ENCODE measurements around the gene CTRB1. TPM values are rescaled to one million over a fixed set of nuclear protein-coding genes. Genes with fewer than 3 reads are reported as not detected.

Gene CTRB1
- total and polyA plus RNA-seq, 2 of the 8 experiments (the other 6 are each of a cell fraction or from before 2014, with no cell fraction given), result not detected

GRCh38 chr16:75241955-75242354, 23.2 kb downstream of the CTRB1 start:
- TF ChIP-seq USF2 (IDR thresholded peaks at IDR 0.05; ENCODE audit: low read length), result no peak
- TF ChIP-seq SUZ12 (IDR thresholded peaks at IDR 0.05; ENCODE audit: low read length), result no peak
- no peak for TF ChIP-seq POU5F1 (IDR thresholded peaks at IDR 0.05; ENCODE audit: low read depth, low read length)
- TF ChIP-seq SRF (IDR thresholded peaks at IDR 0.05; ENCODE audit: low read depth, low read length), result no peak
- TF ChIP-seq EP300 (IDR thresholded peaks at IDR 0.05; ENCODE audit: borderline replicate concordance in 1 of 2, low read depth in 2 of 2, low read length in 2 of 2), result no peak
- TF ChIP-seq SIRT6 (IDR thresholded peaks at IDR 0.05; ENCODE audit: low read length), result no peak
- TF ChIP-seq BACH1 (IDR thresholded peaks at IDR 0.05; ENCODE audit: low read length), result no peak
- TF ChIP-seq POLR2A (IDR thresholded peaks at IDR 0.05; ENCODE audit: control extremely low read depth in 1 of 2, low read depth in 2 of 2, low read length in 2 of 2), result no peak
- TF ChIP-seq JUN (IDR thresholded peaks at IDR 0.05; ENCODE audit: low read depth, low read length), result no peak
- no peak for TF ChIP-seq POLR2AphosphoS5 (IDR thresholded peaks at IDR 0.05; ENCODE audit: low read depth, low read length)
- TF ChIP-seq CBX5 (IDR thresholded peaks at IDR 0.05; ENCODE audit: low read depth, low read length), result no peak
- TF ChIP-seq CEBPB (IDR thresholded peaks at IDR 0.05; ENCODE audit: low read depth, low read length), result no peak
- TF ChIP-seq GTF2F1 (IDR thresholded peaks at IDR 0.05; ENCODE audit: borderline replicate concordance, low read depth, low read length), result no peak
- H3K4ac ChIP-seq (replicated peaks; ENCODE audit: insufficient read length, low read depth, low read length), result no peak overlapping the region
- H3K27me3 ChIP-seq (replicated peaks in 1 of 4; ENCODE audit: control insufficient read depth in 3 of 4, extremely low read depth in 1 of 4, insufficient read depth in 3 of 4, low read length in 3 of 4), result no peaks in the 10 kb centered on the region
- no peak overlapping the region for H3K27ac ChIP-seq (ENCODE audit: low read depth, low read length)
- no peak for FAIRE-seq
- H3K23me2 ChIP-seq (ENCODE audit: low read depth, low read length), result no peaks in the 10 kb centered on the region
- H4K5ac ChIP-seq (ENCODE audit: insufficient read length, low read depth, low read length), result no peak overlapping the region
- H2BK15ac ChIP-seq (ENCODE audit: low read length), result no peak overlapping the region
- no peak overlapping the region for H2BK5ac ChIP-seq (ENCODE audit: low read depth, low read length)
- H2BK120ac ChIP-seq (replicated peaks; ENCODE audit: low read depth, low read length), result no peak overlapping the region
- H3K4me2 ChIP-seq (ENCODE audit: insufficient read depth in 1 of 2, low read depth in 2 of 2, low read length in 2 of 2), result no peak overlapping the region
- H3K18ac ChIP-seq (ENCODE audit: extremely low read depth, low read length), result no peak overlapping the region
- H2BK12ac ChIP-seq (ENCODE audit: low read depth, low read length), result no peak overlapping the region
- H4K91ac ChIP-seq (replicated peaks; ENCODE audit: insufficient read length, low read length), result no peak overlapping the region
- WGBS, 2 experiments (ENCODE audit: extremely low coverage in 1 of 2, insufficient coverage in 1 of 2, insufficient read length in 1 of 2, insufficient replicate concordance in 2 of 2, low coverage in 1 of 2, low lambda C conversion rate in 2 of 2, missing lambda C conversion rate in 1 of 2), result 92% methylated on average over 13 of the region's 13 CpGs; no CpG with 5 or more reads in 1 of the 2 experiments
- H3K9ac ChIP-seq (replicated peaks in 1 of 4; ENCODE audit: extremely low read depth in 1 of 4, low read depth in 3 of 4, low read length in 3 of 4), result no peak overlapping the region
- H3K14ac ChIP-seq (ENCODE audit: insufficient read length), result no peak overlapping the region
- H3K4me3 ChIP-seq (ENCODE audit: extremely low read depth in 1 of 4, insufficient read depth in 2 of 4, low read depth in 3 of 4, low read length in 4 of 4), result no peak overlapping the region
- CTCF ChIA-PET (ENCODE audit: partially characterized antibody), result interaction anchor here (15.7 kb wide), 1 partner anchor 6 kb away, joined by 236 read pairs; no protein-coding TSS in a partner anchor
- no peak for DNase-seq (ENCODE audit: low read depth in 1 of 2, low spot score in 2 of 2)
- H4K20me1 ChIP-seq (replicated peaks in 1 of 2; ENCODE audit: control insufficient read depth in 1 of 2, insufficient read depth in 2 of 2, low read length in 2 of 2), result peaks cover 37 to 47% of the 10 kb centered on the region in 2 experiments
- H3K79me1 ChIP-seq (ENCODE audit: low read depth, low read length), result peaks cover 20% of the 10 kb centered on the region
- POLR2A ChIA-PET (ENCODE audit: partially characterized antibody), result interaction anchor here (16.2 to 22.7 kb wide), 2 partner anchors 7 to 8 kb away, joined by 375 read pairs; partner anchors contain the start of gene BCAR1
- H2AK5ac ChIP-seq (ENCODE audit: low read depth, low read length), result no peak overlapping the region
- peaks cover 0 to 32% (median 10%) of the 10 kb centered on the region in 4 experiments; a peak in 6 of 8 replicates for H3K36me3 ChIP-seq (ENCODE audit: control insufficient read depth in 2 of 4, insufficient read depth in 4 of 4, low read length in 3 of 4)
- no peak overlapping the region for H3K23ac ChIP-seq (ENCODE audit: insufficient read length)
- no peak overlapping the region for H2AFZ ChIP-seq (ENCODE audit: low read length)
- H4K8ac ChIP-seq (ENCODE audit: extremely low read depth, insufficient read depth, low read length), result no peak overlapping the region
- peaks cover 0 to 80% of the 10 kb centered on the region in 2 experiments; a peak in 3 of 4 replicates for H3K79me2 ChIP-seq (ENCODE audit: control insufficient read depth in 1 of 2, insufficient read depth in 2 of 2, low read length in 2 of 2)
- peaks cover 0 to 34% (median 26%) of the 10 kb centered on the region in 4 experiments; a peak in 6 of 7 replicates for H3K4me1 ChIP-seq (replicated peaks in 1 of 4; ENCODE audit: control insufficient read depth in 3 of 4, insufficient read depth in 4 of 4, low read length in 3 of 4)
- H3K9me3 ChIP-seq (ENCODE audit: insufficient read depth in 2 of 2, low read depth in 1 of 2, low read length in 1 of 2), result no peaks in the 10 kb centered on the region
- no peak overlapping the region for H3K56ac ChIP-seq (replicated peaks; ENCODE audit: insufficient read length, low read depth, low read length)
- no peak overlapping the region for H2BK20ac ChIP-seq (ENCODE audit: low read length)
